ENCODE data around the gene PPARD. TPM values are rescaled to one million over a fixed set of nuclear protein-coding genes. Genes with fewer than 3 reads are reported as not detected.

The PPARD gene
- total RNA-seq, 1 experiment from 2014 or later = 2.5 TPM

- H3K36me3 ChIP-seq (ENCODE audit: insufficient read depth, low read length) = no peaks in the 10 kb centered on the region
- H3K4me2 ChIP-seq (ENCODE audit: low read depth, low read length, poor library complexity, severe bottlenecking) = peak overlapping the region; percentile 84
- H3K4me1 ChIP-seq (ENCODE audit: low read length) = peaks cover 37% of the 10 kb centered on the region
- DNase-seq = no peak
- no peaks in the 10 kb centered on the region for H3K9me3 ChIP-seq (ENCODE audit: low read length)
- peaks cover 13% of the 10 kb centered on the region for H3K79me2 ChIP-seq (ENCODE audit: low read length)
- peak overlapping the region; percentile 78 for H3K9ac ChIP-seq (ENCODE audit: low read length)
- no peaks in the 10 kb centered on the region; the same call in 1 of the 2 replicates for H4K20me1 ChIP-seq (ENCODE audit: insufficient read depth, low read depth, low read length)
- no peaks in the 10 kb centered on the region for H3K9me2 ChIP-seq (replicated peaks; ENCODE audit: insufficient read depth, low read length)
- peak overlapping the region; percentile 3; the same call in 1 of the 2 replicates for H2AFZ ChIP-seq (ENCODE audit: low read length)
- H3K27ac ChIP-seq (ENCODE audit: low read length) = no peak overlapping the region
- H3K27me3 ChIP-seq (ENCODE audit: low read length) = no peaks in the 10 kb centered on the region
- H3K4me3 ChIP-seq (ENCODE audit: low read length) = peak overlapping the region; percentile 78
These were observed 110.9 kb downstream of the PPARD start for GRCh38 chr6:35453236-35453635.

GRCh38 chr6:35454391-35455110 is 112.2 kb downstream of the PPARD start:
- H3K9ac ChIP-seq (ENCODE audit: low read length) = peak overlapping the region; percentile 78; the same call in 1 of the 2 replicates
- no peaks in the 10 kb centered on the region for H3K9me2 ChIP-seq (replicated peaks; ENCODE audit: insufficient read depth, low read length)
- peak overlapping the region; percentile 18; the same call in 1 of the 2 replicates for H3K27ac ChIP-seq (ENCODE audit: low read length)
- peaks cover under 1% of the 10 kb centered on the region; the same call in 1 of the 2 replicates for H3K36me3 ChIP-seq (ENCODE audit: insufficient read depth, low read length)
- no peaks in the 10 kb centered on the region for H3K27me3 ChIP-seq (ENCODE audit: low read length)
- DNase-seq = peak; percentile 58
- no peak overlapping the region; the same call in 1 of the 2 replicates for H3K4me3 ChIP-seq (ENCODE audit: low read length)
- peaks cover 37% of the 10 kb centered on the region for H3K4me1 ChIP-seq (ENCODE audit: low read length)
- no peaks in the 10 kb centered on the region for H3K9me3 ChIP-seq (ENCODE audit: low read length)
- H3K4me2 ChIP-seq (ENCODE audit: low read depth, low read length, poor library complexity, severe bottlenecking) = peak overlapping the region; percentile 84
- no peak overlapping the region for H2AFZ ChIP-seq (ENCODE audit: low read length)
- H3K79me2 ChIP-seq (ENCODE audit: low read length) = peaks cover 13% of the 10 kb centered on the region
- no peaks in the 10 kb centered on the region; the same call in 1 of the 2 replicates for H4K20me1 ChIP-seq (ENCODE audit: insufficient read depth, low read depth, low read length)

DNA sequence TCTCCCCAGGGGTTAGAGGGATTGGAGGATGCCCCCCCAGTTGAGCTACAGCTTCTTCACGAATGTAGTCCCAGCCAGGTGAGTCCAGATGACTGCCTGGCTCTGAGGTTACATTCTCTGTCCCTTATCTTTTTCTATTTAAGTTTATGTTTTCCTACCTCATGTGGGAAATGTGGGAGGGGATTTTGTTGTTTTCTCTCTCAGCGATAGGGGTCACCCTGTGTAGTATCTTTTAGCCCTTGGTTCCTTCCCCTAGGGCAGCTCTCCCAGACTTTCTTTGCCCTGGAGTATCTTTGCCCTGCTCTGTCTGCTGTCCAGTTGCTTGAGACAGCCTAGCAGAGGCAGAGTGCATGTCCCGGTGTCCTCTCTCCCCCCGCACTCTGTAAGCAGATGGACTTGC is 115.5 kb downstream of the PPARD start:
- Histone ChIP-seq H4K20me1 (ENCODE audit: insufficient read depth, low read depth, low read length) (no peaks in the 10 kb centered on the region; the same call in 1 of the 2 replicates), H3K4me3 (ENCODE audit: low read length) (no peak overlapping the region), H3K4me1 (ENCODE audit: low read length) (peaks cover 34% of the 10 kb centered on the region), H3K27ac (ENCODE audit: low read length) (no peak overlapping the region), H3K9me3 (ENCODE audit: low read length) (no peaks in the 10 kb centered on the region), H3K4me2 (ENCODE audit: low read depth, low read length, poor library complexity, severe bottlenecking) (no peak overlapping the region), H3K79me2 (ENCODE audit: low read length) (peaks cover 11% of the 10 kb centered on the region), H3K27me3 (ENCODE audit: low read length) (no peaks in the 10 kb centered on the region), H3K9me2 (replicated peaks; ENCODE audit: insufficient read depth, low read length) (no peaks in the 10 kb centered on the region), H2AFZ (ENCODE audit: low read length) (no peak overlapping the region), H3K36me3 (ENCODE audit: insufficient read depth, low read length) (peaks cover 8% of the 10 kb centered on the region; the same call in 1 of the 2 replicates), H3K9ac (ENCODE audit: low read length) (no peak overlapping the region)
- DNase-seq = no peak

DNA sequence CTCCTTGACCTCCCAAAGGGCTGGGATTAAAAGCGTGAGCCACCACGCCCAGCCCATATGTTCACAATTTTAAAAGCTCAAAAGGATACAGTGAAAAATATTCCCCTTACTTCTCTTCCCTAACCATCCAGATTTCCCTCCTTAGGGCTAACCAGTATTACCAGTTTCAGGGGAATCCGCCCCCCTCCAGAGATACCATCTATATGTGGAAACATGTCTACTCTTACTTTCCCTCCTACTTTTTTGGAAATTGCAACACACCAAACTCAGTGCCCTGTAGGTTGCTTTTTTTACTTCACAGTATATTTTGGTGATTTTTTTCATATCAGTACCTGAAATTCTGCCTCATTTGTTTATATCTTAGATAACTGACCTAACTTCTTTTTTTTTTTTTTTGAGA is 118.9 kb downstream of the PPARD start:
- Histone ChIP-seq H3K36me3 (ENCODE audit: insufficient read depth, low read length) (peaks cover 11% of the 10 kb centered on the region), H3K27ac (ENCODE audit: low read length) (no peak overlapping the region), H3K9me2 (replicated peaks; ENCODE audit: insufficient read depth, low read length) (no peaks in the 10 kb centered on the region), H4K20me1 (ENCODE audit: insufficient read depth, low read depth, low read length) (no peaks in the 10 kb centered on the region; the same call in 1 of the 2 replicates), H3K79me2 (ENCODE audit: low read length) (no peaks in the 10 kb centered on the region), H3K9me3 (ENCODE audit: low read length) (no peaks in the 10 kb centered on the region), H3K9ac (ENCODE audit: low read length) (no peak overlapping the region), H3K27me3 (ENCODE audit: low read length) (no peaks in the 10 kb centered on the region), H2AFZ (ENCODE audit: low read length) (no peak overlapping the region), H3K4me3 (ENCODE audit: low read length) (no peak overlapping the region), H3K4me1 (ENCODE audit: low read length) (peaks cover 14% of the 10 kb centered on the region), H3K4me2 (ENCODE audit: low read depth, low read length, poor library complexity, severe bottlenecking) (no peak overlapping the region)
- no peak for DNase-seq

DNA sequence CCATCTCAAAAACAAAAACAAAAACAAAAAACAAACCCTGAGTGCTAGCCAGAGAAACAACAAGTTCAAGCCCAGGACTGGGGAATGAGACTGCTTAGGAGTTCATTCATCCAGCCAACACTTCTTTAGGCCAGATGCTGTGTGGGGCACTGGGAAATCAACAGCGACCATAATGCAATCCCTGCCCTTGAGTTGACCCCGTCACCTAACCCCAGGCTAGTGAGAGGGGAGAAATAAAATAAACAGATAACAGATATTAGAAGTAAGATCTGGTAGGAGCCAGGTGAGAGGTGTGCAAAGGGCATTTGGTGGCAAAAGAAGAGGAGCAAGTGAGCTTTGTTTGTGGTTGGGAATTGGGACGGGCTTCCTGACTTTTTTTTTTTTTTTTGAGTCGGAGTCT is 120.9 kb downstream of the PPARD start:
- H3K79me2 ChIP-seq (ENCODE audit: low read length) = peaks cover under 1% of the 10 kb centered on the region
- peaks cover 11% of the 10 kb centered on the region for H3K36me3 ChIP-seq (ENCODE audit: insufficient read depth, low read length)
- H3K27me3 ChIP-seq (ENCODE audit: low read length) = no peaks in the 10 kb centered on the region

GRCh38 chr6:35465646-35466045 is 123.3 kb downstream of the PPARD start:
- Histone ChIP-seq H3K79me2 (ENCODE audit: low read length) (peaks cover 20% of the 10 kb centered on the region), H2AFZ (ENCODE audit: low read length) (no peak overlapping the region), H3K9ac (ENCODE audit: low read length) (no peak overlapping the region), H3K27me3 (ENCODE audit: low read length) (no peaks in the 10 kb centered on the region), H3K4me1 (ENCODE audit: low read length) (peaks cover 29% of the 10 kb centered on the region), H4K20me1 (ENCODE audit: insufficient read depth, low read depth, low read length) (peaks cover 21% of the 10 kb centered on the region), H3K27ac (ENCODE audit: low read length) (no peak overlapping the region), H3K9me3 (ENCODE audit: low read length) (no peaks in the 10 kb centered on the region), H3K4me3 (ENCODE audit: low read length) (no peak overlapping the region), H3K36me3 (ENCODE audit: insufficient read depth, low read length) (peaks cover 31% of the 10 kb centered on the region), H3K9me2 (replicated peaks; ENCODE audit: insufficient read depth, low read length) (no peaks in the 10 kb centered on the region), H3K4me2 (ENCODE audit: low read depth, low read length, poor library complexity, severe bottlenecking) (no peak overlapping the region)
- no peak for DNase-seq

More for the DNA sequence above, 120.9 kb downstream of the PPARD start:
- Histone ChIP-seq H2AFZ (ENCODE audit: low read length) (no peak overlapping the region), H4K20me1 (ENCODE audit: insufficient read depth, low read depth, low read length) (no peaks in the 10 kb centered on the region), H3K4me3 (ENCODE audit: low read length) (no peak overlapping the region), H3K27ac (ENCODE audit: low read length) (no peak overlapping the region), H3K9me3 (ENCODE audit: low read length) (no peaks in the 10 kb centered on the region), H3K4me1 (ENCODE audit: low read length) (peaks cover 16% of the 10 kb centered on the region), H3K9me2 (replicated peaks; ENCODE audit: insufficient read depth, low read length) (no peaks in the 10 kb centered on the region), H3K9ac (ENCODE audit: low read length) (no peak overlapping the region), H3K4me2 (ENCODE audit: low read depth, low read length, poor library complexity, severe bottlenecking) (no peak overlapping the region)
- no peak for DNase-seq

GRCh38 chr6:35468181-35468979 is 126.0 kb downstream of the PPARD start, which contains the start of gene RPL10A:
Gene RPL10A, plus strand, starts transcription at chr6:35468401. Its CDS starts 34 bp downstream, at chr6:35468435.
- peak within 1 kb of the TSS; percentile 74 for H2AFZ ChIP-seq (ENCODE audit: low read length)
- peaks cover 20% of the 10 kb centered on the region for H3K79me2 ChIP-seq (ENCODE audit: low read length)
- peaks cover 40% of the 10 kb centered on the region for H4K20me1 ChIP-seq (ENCODE audit: insufficient read depth, low read depth, low read length)
- H3K9me2 ChIP-seq (replicated peaks; ENCODE audit: insufficient read depth, low read length) = no peaks in the 10 kb centered on the region
- H3K36me3 ChIP-seq (ENCODE audit: insufficient read depth, low read length) = peaks cover 39% of the 10 kb centered on the region
- DNase-seq = peak; percentile 99
- peak within 1 kb of the TSS; percentile 93 for H3K9ac ChIP-seq (ENCODE audit: low read length)
- peaks cover 31% of the 10 kb centered on the region for H3K4me1 ChIP-seq (ENCODE audit: low read length)
- peak within 1 kb of the TSS; percentile 90 for H3K4me3 ChIP-seq (ENCODE audit: low read length)
- H3K9me3 ChIP-seq (ENCODE audit: low read length) = no peaks in the 10 kb centered on the region
- no peaks in the 10 kb centered on the region for H3K27me3 ChIP-seq (ENCODE audit: low read length)
- peak within 1 kb of the TSS; percentile 93 for H3K4me2 ChIP-seq (ENCODE audit: low read depth, low read length, poor library complexity, severe bottlenecking)
- peak within 1 kb of the TSS; percentile 78 for H3K27ac ChIP-seq (ENCODE audit: low read length)

All from Karpas-422 (cell line).